NCI-H748 (cell line): ENCODE measurements around the gene PHF2.

Experiments used
- DNase-seq: peaks from one replicate; lab custom pipeline; 2025; ENCODE audit not compliant: unreplicated experiment; lab: John Stamatoyannopoulos, UW

PHF2 gene

DNA sequence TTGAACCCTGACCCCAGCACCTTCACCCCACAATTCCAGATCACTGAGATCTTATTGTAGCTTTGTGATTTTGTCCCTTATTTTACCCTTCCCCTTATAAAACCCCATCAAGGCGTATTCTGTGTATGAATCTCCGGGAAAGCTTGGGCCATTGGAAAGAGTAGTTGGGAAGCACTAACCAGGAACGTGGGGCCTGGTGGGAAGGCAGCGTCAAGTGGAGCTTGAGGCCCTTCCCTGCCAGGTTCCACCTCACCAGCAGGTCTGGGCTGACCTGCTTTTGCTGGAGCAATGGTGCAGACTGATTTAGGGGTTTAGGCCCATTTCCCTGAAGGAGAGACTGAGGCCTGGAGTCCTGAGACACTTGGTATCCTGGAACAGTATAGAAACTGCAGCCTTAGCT lies 9.3 kb downstream of the PHF2 start:
- DNase-seq = no peak

DNA sequence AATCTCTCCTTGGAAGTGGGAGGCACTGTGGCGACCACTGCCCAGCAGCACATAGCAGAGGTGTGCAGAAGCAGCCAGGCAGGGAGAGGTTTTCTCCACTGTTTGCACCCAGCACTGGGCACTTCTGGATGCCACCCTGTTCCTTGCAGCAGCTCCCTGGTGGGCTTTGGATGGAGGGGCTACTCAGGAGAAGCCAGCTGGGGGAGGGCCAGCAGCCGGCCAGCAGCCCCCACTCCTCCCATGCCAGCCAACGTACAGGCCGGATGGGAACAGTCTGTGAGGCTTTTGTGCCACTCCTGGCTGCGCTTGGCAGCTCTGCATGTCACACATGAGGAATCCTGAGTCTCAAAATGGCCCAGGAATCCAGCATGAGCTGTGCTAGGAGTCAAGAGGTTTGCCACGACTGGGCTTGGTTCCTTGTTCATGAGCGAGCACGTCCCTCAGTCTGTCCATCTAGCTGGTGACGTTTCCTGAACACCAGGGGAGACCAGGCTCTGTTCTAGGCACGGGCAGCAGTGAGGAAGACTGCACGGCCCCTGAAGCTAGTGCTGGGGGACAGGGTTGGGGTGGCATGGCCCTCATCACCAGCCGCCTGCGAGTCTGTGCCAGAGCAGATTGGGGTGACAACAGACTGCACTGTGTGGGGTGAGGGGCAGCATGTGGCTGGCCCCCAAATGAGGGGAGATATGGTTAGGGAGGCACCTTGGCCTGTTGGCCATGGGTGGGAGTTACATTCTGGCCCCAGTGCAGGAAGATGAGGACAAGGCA lies 10.1 kb downstream of the PHF2 start:
- DNase-seq = no peak

DNA sequence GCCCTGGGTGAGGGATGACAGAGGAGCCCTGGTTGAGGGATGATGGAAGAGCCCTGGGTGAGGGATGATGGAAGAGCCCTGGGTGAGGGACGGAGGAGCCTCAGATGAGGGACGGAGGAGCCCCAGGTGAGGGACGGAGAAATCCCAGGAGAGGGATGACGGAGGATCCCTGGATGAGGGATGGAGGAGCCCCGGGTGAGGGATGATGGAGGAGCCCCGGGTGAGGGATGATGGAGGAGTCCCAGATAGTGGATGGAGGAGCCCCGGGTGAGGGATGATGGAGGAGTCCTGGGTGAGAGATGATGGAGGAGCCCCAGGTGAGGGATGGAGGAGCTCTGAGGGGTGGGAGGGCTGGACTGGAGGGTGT lies 10.9 kb downstream of the PHF2 start:
- DNase-seq = no peak

DNA sequence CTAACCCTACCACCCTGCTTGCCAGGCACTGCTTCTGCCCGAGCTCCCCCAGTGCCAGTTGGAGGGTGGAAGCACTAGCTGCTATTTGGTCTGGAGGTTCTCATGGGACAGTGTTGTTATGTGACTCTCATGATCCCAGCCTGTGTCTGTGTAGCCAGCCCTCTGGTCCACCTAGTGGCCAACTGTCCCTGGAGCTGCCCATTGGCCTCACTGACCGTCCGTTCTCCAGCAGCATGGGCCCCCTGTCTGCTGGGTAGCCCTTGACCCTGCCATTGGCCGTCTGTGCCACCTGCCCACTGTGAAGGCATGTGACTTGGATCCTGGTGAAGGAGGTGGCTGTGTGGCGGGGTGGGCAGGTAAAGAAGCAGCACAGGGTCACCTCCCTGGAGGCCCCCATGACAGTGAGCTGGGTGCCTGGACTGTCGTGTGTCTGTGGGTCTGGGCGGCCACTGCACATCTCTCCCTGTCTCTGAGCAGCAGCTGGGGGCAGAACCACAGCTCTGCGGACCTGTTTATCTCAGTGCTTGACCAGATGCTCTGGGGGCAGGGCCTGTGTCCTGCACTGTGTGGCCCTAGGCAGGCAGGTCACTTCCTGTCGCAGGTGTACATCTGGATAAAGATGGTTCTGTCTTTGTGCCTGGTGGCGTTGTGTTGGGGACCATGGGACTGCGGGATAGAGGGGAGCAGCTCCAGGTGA lies 11.4 kb downstream of the PHF2 start:
- DNase-seq = no peak

DNA sequence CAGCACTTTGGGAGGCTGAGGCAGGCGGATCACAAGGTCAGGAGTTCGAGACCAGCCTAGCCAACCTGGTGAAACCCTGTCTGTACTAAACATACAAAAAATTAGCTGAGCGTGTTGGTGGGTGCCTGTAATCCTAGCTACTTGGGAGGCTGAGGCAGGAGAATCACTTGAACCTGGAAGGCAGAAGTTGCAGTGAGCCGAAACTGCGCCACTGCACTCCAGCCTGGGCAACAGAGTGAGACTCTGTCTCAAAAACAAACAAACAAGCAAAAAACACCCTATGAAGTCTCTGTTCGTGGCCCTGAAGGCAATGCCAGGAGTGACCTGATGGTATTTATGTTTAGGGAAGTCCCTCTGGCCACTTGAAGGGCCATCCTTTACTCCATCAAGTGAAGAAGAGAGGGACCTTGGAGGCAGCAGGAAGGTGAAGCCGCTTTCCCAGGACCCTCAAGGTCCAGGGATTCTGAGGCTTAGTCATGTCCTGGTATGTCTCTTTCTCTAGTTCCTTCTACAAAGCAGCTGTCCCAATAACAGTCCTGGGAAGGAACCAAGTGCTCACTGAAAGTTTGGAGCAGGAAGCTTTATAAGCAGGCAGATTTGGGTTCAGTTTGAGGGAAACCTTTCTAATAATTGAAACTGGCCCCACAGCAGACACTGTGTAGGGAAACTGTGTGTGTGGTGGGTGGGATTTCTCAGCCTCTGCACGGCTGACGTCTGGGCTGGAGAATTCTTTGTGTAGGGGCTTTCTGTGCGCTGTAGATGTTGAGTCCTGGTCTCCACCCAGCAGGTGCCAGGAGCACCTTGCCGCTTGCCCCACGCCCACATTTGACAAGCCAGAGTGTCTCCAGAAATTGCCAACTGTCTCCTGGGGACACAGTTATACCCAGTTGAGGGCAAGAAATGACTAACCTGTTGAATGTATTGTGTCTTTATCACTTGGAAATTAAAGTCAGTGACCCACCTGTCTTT lies 12.5 kb downstream of the PHF2 start:
- peak; percentile 28 for DNase-seq

DNA sequence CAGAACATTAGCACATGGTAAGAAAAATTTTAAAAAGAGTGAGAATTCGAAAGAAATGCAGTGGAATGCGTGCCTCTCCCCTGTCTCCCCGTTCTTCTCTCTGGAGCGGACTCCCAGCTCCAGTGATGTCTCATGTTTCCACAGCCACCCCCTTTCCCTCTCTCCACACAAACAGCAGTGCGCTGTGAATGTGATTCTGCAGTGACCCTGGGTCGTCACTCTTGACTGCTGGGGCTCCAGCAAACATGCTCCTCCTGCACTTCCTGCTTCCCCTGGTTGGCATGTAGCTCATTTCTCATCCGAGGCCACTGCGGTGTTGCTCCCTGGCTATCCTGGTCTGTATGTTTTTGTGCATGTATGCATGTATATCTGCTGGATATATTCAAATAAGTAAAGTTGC lies 13.3 kb downstream of the PHF2 start:
- DNase-seq = peak; percentile 34

DNA sequence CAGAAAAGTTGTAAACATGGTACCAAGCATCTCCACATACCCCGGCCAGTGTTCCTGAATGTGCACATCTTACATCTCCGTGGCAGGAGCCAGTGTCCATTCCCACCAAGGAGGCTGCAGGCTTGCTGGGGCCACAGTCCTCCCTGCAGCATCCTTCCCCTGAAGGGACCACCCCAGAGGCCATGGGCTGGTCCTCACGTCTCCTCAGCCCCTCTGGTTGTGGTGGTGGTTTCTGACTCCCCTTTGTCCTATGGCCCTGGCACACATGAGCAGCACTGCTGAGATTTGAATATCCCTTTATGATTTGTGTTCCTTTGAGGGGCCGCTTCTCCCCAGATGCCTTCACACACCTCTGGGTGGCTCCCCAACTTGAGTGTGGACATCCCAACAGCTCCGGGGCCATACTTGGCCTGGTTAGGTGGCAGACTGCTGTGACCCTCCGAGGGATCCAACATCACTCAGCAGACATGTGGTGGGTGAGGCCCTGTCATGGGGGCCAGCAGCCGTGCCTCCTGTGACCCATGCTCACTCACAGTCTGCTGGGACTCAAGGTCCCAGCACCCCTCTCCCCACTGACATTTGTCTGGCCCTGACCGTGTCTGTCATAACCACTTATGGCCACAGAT lies 14.3 kb downstream of the PHF2 start:
- no peak for DNase-seq

DNA sequence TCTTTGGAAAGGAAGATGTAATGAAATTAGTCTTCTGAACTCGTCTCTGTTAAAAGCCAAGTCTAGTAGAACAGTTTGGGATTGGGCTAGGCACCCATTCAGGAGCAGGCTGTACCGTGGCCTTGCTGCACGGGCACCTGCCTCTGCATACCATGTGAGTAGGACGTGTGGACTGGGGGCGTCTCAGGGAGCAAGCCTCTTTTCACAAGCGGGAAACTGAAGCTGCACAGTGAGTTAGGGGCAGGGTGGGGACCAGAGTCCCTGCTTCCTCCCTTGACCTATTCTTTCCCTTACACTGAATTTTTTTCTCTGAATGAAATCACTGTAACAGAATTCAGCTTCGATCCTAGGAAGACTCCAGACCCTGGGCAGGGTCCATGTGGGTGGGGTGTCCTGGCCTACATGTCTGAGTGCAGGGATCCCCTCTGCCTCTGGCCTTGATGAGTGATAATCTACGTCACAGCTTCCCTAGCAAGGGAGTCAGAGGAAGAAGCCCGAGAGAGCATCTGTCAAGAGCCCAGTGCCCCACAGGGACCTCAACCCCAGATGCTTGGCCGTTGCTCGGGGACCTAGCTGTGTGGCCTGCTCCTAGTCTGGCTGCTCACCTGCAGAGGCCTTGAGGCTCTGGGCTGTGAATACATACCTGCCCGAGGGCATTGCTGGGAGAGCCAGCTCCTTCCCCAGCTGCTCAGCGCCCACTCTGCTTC lies 15.1 kb downstream of the PHF2 start:
- no peak for DNase-seq

DNA sequence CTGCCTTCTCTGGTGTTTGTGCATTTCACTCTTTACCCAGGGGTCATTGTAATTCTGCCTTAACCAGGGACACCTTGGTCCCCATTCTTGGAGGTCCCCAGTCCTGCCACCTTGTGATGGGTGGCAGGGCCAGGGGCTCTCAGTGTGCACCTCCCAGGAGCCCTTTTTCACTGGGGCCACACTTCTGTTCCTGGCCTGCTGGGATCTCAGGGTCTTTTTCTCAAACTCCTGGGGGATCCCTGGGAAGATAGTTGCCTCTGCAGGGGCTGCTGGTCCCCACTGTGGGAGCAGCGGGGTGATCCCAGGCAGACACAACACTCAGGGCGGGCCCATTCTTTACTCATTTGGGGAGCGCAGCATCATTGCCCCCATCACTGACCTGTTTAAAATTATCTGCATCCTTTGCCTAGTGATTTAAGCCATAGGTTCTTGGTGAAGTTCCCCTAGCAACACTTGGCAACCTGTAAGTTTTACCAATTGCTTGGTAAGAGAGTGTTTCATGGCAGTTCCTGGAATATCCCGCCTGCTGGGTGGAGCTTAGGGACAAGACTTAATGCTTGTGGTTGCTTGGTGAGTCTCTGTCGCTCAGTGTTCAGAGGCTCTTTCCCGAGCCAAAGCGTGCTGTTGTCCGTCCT lies 15.7 kb downstream of the PHF2 start:
- no peak for DNase-seq

DNA sequence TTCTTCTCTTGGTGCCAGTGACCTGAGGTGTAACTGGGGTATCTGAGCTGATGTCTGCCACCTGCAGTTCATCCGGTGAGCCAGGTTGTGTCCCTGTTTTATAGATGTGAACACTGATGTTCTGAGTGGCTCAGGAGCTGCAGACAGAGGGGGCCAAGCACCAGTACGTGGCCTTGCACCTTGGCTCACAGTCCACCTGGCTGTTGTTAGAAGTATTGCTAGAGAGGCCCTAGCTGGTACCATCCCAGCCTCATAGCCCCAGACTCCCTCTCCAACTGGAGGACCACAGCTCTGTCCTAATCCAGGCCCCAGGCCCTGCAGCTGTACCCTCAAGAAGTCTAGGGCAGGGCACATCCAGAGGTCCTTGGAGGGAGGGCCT lies 16.2 kb downstream of the PHF2 start:
- peak; percentile 65 for DNase-seq

DNA sequence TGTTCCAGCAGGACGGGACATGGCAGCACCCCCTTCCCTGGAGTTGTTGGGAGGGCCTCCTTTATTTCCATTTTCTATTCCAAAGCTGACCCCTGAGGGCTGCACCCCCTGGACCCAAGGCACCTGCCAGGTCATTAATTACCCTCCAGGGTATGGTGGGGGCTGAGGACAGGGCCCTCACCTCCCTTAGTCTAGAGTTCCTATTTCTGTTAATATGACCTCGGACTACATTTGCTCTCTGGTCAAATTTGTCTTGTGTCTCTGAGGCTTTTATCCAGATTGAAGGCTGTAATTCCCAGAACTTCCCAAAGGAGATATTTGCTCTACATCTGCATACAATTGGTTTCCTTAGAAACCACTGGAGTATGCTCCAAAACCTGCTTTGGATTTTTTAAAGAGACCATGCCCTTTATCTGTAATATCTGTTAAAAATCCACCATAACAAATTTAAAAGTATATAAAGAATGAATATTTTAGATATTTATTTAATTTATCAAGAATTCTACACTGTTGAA lies 16.8 kb downstream of the PHF2 start:
- DNase-seq = peak; percentile 34

DNA sequence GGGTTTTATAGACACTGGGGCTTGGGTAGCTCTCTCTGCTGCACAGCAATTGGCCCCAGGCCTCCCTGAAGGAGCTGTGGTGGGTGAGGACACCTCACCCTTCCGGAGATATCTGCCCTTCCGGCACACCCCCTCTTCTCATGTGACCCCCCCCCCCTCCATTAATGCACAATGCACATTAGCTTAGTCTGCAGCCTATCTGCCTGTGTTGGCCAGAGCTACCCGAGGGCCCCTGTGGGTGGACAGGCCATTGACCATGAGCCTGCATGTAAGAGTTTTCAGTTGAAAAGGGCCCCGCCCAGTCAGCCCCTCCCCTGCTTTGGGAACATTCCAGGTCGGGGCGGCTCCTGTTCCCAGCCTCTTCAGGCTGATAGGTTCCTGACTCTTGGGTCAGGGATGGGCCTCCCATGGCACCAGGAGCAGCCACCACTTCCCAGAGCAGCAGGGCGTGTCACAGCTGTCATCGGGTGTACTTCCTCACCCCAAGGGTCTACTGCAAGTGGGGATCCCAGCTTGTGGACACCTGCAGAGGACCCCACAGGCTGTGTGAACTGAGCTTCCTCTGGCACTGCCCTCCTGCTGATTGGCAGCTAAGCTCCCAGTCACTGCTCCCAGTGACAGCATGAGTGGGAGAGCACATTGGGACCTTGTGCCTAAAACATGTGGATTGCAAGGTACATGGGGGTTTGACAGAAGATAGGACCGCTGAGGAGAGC lies 17.8 kb downstream of the PHF2 start:
- no peak for DNase-seq

DNA sequence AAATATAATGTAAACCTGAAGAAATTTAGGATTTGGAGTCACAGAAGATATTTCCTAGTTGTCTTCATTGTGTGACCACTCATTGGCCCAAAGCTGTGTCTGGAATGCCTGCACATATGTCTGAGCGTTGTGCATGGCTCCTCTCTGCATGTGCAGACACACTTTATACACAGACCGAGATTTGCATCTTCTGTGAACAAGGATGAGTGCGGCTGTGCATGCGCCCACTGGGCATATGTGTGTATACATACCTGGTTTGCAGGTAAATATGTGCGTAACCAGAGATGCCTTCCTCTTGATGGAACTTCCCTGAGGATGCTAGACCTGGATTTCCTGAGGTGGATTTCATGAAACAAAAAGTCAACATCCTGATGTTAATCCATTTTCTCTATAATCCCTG lies 19.1 kb downstream of the PHF2 start:
- no peak for DNase-seq

DNA sequence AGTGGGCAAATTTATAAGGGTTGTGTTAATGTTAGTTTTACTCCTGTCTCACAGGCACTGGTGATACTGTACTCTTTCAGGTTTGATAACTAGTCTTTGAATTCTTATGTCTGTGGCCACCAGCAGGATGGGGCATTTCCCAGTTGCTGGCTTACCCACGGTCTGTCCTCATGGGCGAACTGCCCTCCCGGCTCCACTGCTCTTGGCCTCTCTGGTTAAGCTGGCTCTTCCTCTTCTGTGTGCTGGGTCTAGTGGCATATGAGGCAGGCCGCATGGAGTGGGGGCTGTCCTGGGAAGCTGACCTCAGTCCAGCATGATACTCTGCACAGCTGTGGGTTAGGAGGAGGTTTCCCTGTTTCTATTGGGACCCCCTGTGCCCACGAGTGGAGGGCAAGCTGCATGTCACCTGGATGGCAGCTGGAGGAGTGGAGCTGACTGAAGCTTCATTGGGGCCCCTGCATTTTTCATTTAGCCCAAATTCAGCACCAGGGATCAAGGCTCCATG lies 19.5 kb downstream of the PHF2 start:
- DNase-seq = no peak

DNA sequence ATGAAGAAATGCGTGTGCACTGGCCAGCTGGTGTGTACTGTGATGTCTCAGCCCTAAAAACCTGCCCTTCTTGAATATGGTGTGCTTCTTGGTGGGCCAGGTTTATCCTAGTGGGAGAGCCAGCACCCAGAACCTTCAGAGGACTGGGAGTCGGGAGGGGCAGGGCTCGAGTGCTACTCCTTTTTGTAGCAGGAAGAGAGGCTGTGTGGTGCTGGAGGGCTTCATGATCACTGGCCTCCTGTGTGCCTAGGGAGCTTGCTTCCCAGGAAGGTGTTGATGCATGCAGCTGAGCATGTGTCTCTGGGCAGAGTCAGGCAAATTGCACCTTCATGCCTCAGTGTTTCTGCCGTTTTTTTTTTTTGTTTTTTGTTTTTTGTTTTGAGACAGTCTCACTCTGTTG lies 20.0 kb downstream of the PHF2 start:
- no peak for DNase-seq

DNA sequence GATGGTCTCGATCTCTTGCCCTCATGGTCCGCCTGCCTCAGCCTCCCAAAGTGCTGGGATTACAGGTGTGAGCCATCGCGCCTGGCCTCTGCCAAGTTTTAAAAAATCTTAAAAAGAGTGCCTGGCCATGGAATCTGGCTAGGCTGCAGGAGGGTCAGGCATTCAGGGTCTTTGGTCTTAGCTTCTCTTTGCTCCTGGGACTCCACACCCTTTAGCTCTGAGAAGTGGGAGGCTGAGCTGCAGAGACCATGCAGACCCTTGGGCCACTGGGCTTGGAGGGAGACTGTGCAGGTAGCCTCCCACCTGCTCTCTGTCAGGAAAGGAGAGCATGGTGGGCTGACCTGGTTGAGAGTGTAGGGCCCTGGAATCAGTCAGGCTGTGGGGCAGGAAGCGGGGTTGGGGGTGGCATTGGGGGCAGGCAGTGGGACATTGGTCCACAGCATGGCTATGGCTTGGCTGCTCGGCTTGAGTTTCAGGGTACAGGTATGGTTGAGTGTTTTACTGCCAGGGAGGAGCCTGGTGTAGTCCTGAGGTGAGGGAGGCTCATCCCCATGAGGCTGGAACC lies 20.8 kb downstream of the PHF2 start:
- no peak for DNase-seq

DNA sequence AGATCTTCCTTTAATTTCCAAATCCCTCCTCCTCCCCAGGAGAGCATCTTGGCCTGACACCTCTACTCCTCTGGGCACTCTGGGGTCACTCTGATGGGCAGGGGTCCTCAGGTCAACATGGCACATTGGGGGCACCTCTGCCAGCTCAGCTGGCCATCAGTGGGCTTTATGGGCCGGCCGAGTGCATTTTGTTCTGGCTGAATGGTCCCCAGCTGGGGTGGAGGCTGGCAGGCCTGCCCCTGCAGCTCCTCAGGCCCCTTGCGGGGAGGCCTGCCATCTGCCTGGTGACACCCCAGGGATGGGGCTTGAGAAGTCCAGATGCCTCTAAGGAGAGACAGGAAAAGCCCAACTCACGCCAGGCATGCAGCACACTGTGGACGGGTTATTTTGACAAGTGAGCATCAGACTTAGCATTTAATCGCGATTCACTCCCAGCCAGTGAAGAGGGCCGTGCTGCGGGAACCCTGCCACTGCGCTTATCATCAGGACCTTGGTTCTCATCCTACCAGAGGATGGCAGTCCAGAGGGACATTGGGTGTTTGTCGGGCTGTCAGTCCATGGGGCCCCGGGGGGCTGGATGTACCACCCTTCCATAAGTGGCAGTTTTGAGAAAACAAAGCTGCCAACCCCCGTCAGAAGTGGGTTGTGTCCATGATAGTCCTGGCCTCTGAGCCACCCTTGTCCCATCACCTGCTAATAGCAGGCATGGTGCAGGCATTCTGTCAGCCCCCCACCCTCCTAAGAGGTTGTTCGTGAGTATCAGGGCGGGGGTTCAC lies 21.7 kb downstream of the PHF2 start:
- no peak for DNase-seq

DNA sequence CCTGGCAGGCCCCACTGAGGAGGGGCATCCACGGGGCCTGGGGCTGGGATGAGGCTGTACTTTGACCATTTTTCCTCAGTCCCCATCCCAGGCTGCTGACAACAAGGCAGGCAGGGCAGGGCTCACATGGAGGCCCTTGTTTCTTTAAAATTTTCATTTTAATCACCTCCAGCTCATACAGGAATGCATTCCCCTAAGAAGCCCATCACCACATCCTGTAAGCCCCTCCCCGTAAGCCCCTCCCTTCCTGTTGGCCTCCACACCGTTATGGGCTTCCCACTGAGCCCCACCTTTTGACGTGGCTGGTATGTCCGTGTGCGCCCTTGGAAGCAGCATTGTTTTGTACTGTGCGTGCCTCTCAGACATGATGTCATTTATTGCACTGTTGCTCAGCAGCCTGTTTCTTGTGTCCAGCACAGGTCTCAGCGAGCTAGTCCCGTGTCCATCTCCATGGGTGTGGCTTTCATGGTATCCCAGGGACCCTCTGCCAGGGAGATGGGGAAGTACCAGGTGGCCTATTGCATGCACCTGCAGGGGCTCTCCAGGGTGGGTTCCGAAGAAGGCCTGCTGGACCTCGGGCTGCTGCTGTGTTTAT lies 22.4 kb downstream of the PHF2 start:
- peak; percentile 88 for DNase-seq
